GM18519 (cell line): ENCODE measurements around the gene LRRC42.

ENCODE experiments used
- ATAC-seq: cut with Tn5 transposase; IDR thresholded peaks from one replicate; pipeline ENCODE4 v1.9.1; 2021; ENCODE audit warnings: mild to moderate bottlenecking, moderate library complexity; ENCODE audit not compliant: unreplicated experiment, low FRiP score

The LRRC42 gene

GRCh38 chr1:53946252-53947171 is at the start of gene LRRC42:
Gene LRRC42, plus strand, starts transcription at chr1:53946350. Its CDS starts 5,650 bp downstream, at chr1:53952000.
- ATAC-seq, result peak; percentile 44

GRCh38 chr1:53896635-53897229 is 49.4 kb upstream of the LRRC42 start:
- ATAC-seq, result no peak

GRCh38 chr1:53899206-53899628 is 46.9 kb upstream of the LRRC42 start:
- ATAC-seq, result no peak

- ATAC-seq, result no peak
Measured at GRCh38 chr1:53899708-53900107, 46.4 kb upstream of the LRRC42 start.

- no peak for ATAC-seq
Measured at GRCh38 chr1:53902235-53903138, 43.7 kb upstream of the LRRC42 start.

- no peak for ATAC-seq
Measured at GRCh38 chr1:53905509-53905908, 40.6 kb upstream of the LRRC42 start.

GRCh38 chr1:53906121-53906520 is 40.0 kb upstream of the LRRC42 start:
- ATAC-seq, result no peak

- ATAC-seq, result no peak
Measured at GRCh38 chr1:53909946-53910345, 36.2 kb upstream of the LRRC42 start.

- no peak for ATAC-seq
Measured at GRCh38 chr1:53911442-53911841, 34.7 kb upstream of the LRRC42 start.

GRCh38 chr1:53913352-53914033 is 32.7 kb upstream of the LRRC42 start:
- no peak for ATAC-seq

- no peak for ATAC-seq
Measured at GRCh38 chr1:53918343-53918742, 27.8 kb upstream of the LRRC42 start.

- ATAC-seq, result no peak
Measured at GRCh38 chr1:53919675-53920066, 26.5 kb upstream of the LRRC42 start.

GRCh38 chr1:53927376-53927881 is 18.7 kb upstream of the LRRC42 start:
- no peak for ATAC-seq

- no peak for ATAC-seq
Measured at GRCh38 chr1:53929246-53929960, 16.7 kb upstream of the LRRC42 start.

- no peak for ATAC-seq
Measured at GRCh38 chr1:53930932-53931331, 15.2 kb upstream of the LRRC42 start.

GRCh38 chr1:53931523-53931922 is 14.6 kb upstream of the LRRC42 start:
- ATAC-seq, result no peak

GRCh38 chr1:53934170-53934765 is 11.9 kb upstream of the LRRC42 start:
- no peak for ATAC-seq

GRCh38 chr1:53936430-53936829 is 9.7 kb upstream of the LRRC42 start:
- ATAC-seq, result no peak
